HG03457 (cell line): Measurements from ENCODE around the gene MATN1.

Experiments used
- ATAC-seq: cut with Tn5 transposase; IDR thresholded peaks from one replicate; pipeline ENCODE4 v1.9.1; 2021; ENCODE audit warnings: moderate number of reproducible peaks; ENCODE audit not compliant: unreplicated experiment

Gene MATN1

GRCh38 chr1:30684881-30685795 is 38.2 kb downstream of the MATN1 start:
- no peak for ATAC-seq

DNA sequence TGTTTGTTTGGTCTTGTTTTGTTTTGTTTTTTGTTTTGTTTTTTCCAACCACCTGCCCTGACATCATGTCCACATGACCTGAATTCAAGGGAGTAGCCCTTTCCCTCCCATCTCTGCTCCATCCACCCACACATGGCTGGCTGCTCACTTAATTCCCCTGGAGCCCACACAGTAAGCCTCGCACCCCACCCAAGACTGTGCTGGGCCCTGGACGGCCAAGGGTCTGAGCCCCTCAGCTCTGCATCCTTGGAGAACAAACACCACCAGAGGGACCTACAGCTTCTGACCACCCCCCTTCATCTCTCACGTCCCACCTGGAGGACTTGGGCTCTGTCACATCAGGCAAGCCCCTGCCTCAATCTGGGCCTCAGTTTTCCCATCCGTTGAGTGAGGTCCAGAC is 39.1 kb downstream of the MATN1 start:
- no peak for ATAC-seq

DNA sequence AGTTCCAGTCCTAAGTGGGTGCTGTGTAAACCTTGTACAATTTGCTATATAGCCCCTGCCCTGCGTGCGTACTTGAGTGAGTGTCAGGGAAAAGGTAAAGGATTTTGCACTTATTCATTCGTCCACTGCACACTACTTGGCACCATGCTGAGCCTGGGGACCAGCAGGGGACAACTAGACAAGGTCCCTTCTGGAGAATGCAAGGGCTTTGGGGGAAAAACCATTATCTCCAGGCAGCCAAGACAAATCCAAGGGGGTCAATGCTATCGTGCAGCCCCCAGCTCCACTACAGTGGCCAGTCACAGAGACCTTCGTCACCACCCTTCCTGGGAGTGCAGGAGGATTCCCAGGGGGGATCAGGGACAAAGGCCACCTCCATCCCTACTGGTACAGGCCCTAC is 39.7 kb downstream of the MATN1 start:
- ATAC-seq: no peak

GRCh38 chr1:30682396-30683275 is 40.7 kb downstream of the MATN1 start:
- ATAC-seq: no peak

GRCh38 chr1:30681782-30682181 is 41.6 kb downstream of the MATN1 start:
- no peak for ATAC-seq

DNA sequence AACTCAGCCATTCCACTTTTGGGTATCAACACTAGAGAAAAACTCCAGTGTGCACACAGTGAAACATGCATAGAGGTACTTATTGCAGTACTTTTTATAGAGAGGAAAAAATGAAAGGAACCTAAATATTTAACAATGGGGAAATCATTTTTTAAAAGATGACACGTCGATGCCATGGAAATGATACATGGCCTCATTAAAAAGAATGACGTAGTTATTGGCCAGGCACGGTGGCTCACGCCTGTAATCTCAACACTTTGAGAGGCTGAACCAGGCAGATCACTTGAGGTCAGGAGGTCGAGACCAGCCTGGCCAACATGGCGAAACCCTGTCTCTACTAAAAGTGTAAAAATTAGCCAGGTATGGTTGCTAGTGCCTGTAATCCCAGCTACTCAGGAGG is 42.5 kb downstream of the MATN1 start:
- no peak for ATAC-seq

- no peak for ATAC-seq
These were observed 43.0 kb downstream of the MATN1 start for GRCh38 chr1:30680429-30680828.

- no peak for ATAC-seq
These were observed 43.4 kb downstream of the MATN1 start for GRCh38 chr1:30679976-30680305.

- ATAC-seq: no peak
These were observed 44.0 kb downstream of the MATN1 start for GRCh38 chr1:30679201-30679975.

- ATAC-seq: no peak
These were observed 45.2 kb downstream of the MATN1 start for GRCh38 chr1:30678209-30678608.

GRCh38 chr1:30677471-30677870 is 45.9 kb downstream of the MATN1 start:
- no peak for ATAC-seq

DNA sequence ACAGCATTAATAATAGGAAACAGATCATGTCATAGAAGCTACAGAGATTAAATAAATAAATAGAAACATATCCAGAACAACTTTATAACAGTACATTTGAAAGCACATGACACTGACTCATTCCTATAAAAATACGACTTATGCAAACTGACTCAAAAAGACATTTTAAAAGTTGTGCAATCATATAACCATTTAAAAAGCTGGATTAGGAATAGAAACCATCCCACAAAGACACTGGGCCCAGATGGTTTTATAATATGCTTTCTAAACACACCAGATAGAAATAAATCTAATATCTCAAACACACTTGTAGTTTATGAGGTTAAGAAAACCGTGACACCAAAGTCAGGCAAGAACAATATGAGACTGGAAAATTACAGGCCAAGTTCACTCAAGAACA is 47.6 kb downstream of the MATN1 start:
- ATAC-seq: no peak

DNA sequence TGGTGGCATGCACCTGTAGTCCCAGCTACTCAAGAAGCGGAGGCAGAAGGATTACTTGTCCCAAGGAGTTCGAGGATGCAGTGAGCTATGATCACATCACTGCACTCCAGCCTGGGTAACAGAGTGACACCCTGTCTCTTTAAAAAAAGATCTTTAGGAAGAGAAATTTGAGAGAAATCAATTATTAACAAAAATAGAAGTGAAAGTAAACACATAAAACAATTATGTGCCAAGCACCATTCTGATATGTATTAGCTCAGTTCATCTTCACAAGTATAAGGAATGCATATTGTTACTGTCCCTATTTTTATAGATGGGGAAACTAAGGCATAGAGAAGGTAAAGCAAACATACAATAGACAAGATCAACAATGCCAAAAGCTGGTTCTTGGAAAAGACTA is 48.1 kb downstream of the MATN1 start:
- no peak for ATAC-seq

- no peak for ATAC-seq
These were observed 50.0 kb downstream of the MATN1 start for GRCh38 chr1:30673395-30673794.

GRCh38 chr1:30672661-30673060 is 50.7 kb downstream of the MATN1 start:
- ATAC-seq: no peak

DNA sequence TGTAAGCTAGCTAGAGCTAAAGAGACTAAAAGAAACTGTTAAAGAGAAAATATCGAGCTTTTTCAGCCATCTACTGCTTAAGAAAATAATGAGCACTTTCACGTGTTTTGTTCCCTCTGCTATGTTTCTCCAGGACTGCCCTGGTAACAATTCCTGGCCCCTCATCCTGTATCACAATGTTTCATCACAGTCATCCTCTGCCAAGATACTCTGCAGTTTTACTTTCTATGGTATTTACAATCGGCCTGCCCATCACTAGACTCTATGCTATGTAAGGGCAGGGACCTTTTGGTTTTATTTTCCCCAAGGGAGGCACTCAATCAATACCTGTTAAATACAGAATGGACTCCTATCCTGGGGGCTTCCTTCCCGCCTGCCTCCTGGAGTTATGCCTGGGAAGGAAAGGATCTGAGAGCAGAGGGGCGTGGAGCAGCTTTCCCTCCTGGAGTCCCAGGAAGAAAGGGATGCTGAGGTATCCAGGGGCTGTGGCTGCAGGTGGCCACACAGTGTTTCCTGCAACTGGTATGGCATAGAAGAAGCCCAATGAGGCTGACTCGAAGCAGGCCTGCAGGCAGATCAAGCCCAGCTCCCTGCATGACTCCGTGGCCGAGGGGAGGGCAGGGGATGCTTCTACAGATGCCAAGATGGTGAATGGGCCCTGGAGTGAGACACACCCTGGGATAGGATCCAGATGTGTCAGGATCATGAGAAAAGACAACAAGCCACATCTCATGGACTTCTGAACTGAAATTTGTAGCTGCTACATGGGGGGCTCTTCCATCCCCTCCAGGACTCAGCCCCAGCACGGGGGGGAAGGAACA is 52.9 kb downstream of the MATN1 start:
- ATAC-seq: no peak

- ATAC-seq: no peak
These were observed 54.6 kb downstream of the MATN1 start for GRCh38 chr1:30668546-30669327.

- no peak for ATAC-seq
These were observed 55.4 kb downstream of the MATN1 start for GRCh38 chr1:30668024-30668423.

DNA sequence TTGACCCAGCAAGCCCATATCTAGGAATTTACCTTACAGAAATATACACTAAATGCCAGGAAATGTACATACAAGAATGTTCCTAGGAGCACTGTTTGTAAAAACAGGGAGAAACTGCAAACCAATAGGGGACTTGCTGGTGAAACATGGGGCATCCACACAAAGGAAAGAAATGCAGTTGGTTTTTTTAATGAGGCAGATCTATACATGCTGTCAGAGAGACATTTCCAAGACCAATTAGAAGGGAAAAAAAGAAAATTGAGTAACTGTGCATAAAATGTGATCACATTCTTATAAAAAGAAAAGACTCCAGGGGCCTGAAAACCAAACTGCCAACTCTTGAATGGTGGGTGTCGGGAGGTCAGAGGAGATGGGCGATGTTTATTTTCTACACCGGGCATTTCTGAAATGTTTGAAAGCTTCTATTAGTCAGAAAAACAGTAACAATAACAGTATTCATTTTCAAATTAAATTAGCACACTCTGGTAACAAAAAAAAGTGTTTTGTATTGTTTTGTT is 56.6 kb downstream of the MATN1 start:
- no peak for ATAC-seq
